Regular cardiac myocyte (primary cell): ENCODE data around the gene SLC25A27. TPM values are rescaled to one million over a fixed set of nuclear protein-coding genes. Genes with fewer than 3 reads are reported as not detected.

Experiments
- total RNA-seq: library from RNA; depleted of rRNA; stranded (reverse); fragments of >200 nt; gene quantifications from 2 replicates; pipeline ENCODE4 v1.2.3, GENCODE V29; 2014

SLC25A27 gene, protein sequence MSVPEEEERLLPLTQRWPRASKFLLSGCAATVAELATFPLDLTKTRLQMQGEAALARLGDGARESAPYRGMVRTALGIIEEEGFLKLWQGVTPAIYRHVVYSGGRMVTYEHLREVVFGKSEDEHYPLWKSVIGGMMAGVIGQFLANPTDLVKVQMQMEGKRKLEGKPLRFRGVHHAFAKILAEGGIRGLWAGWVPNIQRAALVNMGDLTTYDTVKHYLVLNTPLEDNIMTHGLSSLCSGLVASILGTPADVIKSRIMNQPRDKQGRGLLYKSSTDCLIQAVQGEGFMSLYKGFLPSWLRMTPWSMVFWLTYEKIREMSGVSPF
- 1.5 and 4.5 TPM in 2 replicates for total RNA-seq

DNA sequence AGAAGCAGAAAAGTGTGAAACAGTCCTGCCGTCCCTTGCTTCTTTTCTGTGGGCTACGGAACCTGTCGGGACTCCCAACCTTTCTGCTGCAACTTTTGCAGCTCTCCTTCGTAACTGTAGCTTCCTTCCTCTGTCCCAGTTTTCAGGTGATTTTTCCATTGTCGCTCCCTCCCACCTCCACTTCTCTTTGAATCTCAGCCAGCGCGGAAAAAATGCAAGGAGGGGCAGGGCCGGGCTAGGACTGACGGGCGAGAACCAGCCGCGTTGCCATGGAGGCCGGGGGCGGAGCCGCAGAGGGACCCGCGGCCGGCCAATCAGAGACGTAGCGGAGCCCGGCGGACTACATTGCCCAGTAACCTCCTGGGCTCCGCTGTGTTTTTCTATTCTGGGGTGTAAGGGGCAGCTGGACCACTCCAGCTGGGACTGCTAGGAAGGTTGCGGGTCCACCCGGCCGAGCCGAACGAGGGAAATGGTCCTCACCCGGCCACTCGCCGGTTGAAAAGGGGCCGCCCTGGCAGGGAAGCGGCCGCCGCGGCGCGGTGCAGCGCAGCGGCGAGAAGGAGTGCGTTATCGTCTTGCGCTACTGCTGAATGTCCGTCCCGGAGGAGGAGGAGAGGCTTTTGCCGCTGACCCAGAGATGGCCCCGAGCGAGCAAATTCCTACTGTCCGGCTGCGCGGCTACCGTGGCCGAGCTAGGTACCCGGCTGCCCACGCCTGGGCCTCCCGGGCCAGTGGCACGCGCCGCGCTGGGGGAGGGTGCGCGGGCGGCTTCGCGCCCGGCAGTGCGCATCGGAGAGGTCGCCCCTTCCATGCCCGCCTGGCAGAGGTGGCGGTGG is at the start of gene SLC25A27, which contains the start of gene CYP39A1:
TSS of gene SLC25A27 (plus strand) at position 373 of the 836 bp plus-strand sequence. CDS start at position 591, 218 bp downstream.
TSS of gene CYP39A1 (minus strand) at position 216 of the 836 bp plus-strand sequence. CDS start 236 bp downstream, outside the sequence.

DNA sequence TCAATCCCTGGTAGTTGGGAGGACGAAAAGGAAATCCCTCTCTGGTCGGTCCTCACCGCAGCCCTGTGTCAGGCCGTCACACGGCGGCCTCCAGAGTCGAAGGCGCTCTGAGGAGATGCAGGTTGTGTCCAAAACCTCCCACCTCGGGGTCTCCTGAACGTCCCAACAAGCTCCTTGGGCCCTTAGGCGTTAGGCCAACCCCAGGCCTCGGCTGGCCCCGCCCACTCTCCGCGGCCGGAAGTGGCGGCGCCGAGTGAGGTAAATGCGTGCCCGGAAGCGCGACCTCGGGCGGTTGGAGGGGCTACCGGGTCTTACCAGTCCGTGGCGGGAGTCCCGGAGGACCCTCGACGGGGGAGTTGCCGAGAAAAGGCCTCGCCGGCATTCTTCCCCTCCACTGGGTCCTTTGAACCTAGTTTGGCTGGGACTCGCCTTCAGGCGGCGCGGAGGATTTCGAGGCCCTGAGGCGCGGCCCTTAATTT is 34.9 kb downstream of the SLC25A27 start, which contains the start of gene TDRD6:
TSS of gene TDRD6 (plus strand) at position 267 of the 479 bp plus-strand sequence. CDS start 244 bp downstream, outside the sequence.

Other genes with a start within 250 kb of the SLC25A27 start
- 0.85 and 1.2 TPM in 2 replicates for gene RCAN2, start 161.5 kb upstream of the SLC25A27 start, total RNA-seq
- gene CYP39A1, start 157 bp upstream of the SLC25A27 start, total RNA-seq: under 0.01 and 1.1 TPM in 2 replicates
- gene TDRD6, start 34.9 kb downstream of the SLC25A27 start, total RNA-seq: under 0.01 TPM in 2 replicates
- under 0.01 TPM in 1 of 2 replicates, not detected in the other for gene PLA2G7, start 82.4 kb downstream of the SLC25A27 start, total RNA-seq
- not detected in 2 replicates for gene ANKRD66, start 94.0 kb downstream of the SLC25A27 start, total RNA-seq
- not detected in 2 replicates for gene MEP1A, start 140.4 kb downstream of the SLC25A27 start, total RNA-seq